ENCODE measurements around the gene TUBGCP6. TPM values are rescaled to one million over a fixed set of nuclear protein-coding genes. Genes with fewer than 3 reads are reported as not detected.
A peak's percentile ranks its signal among the peaks of the same experiment; 100 is the strongest.

TUBGCP6 gene
- polyA plus RNA-seq, 3 donors, result 3.7 to 72.8 (median 4.3) TPM

DNA sequence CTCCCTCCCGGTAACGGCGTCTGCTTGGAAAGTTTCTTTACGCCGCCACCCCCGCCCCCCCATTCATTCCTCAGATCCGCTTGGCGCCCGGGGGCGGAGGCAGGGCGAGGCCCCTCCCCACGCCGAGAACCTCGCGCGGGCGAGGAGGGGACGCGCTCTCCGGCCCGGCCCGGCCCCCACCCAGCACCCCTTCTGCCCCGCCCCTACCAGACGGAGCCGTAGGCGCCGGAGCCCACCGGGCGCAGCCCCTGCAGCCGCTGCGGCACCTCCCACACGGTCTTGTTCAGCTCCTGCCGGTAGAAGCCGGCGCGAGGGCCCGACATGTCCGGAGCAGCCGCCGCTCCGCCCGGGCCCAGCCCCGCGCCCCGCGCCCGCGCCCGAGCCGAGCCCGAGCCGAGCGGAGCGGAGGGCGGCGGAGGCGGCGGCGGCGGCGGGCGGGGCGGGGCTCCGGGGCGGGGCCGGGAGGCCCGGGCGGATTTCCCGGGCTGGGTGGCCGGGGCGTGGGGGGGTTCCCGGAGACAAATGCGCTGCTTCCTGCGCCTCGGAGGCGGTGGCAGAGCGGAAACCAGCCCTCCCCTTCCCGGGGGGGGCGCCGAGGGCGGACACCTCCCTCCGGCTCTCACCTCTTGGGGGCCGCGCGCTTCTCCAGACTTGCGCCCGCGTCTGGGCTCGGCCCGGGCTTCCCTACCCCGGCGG, 25.3 kb upstream of the TUBGCP6 start, which contains the start of gene MAPK11:
Gene MAPK11 (minus strand): TSS at position 411 of the 696 bp plus-strand sequence. CDS start 88 bp downstream, at position 323.
- Mint-ChIP-seq H3K9me3 (peaks cover 0 to 27% (median 7%) of the 10 kb centered on the region in 7 donors), H3K4me1 (peaks cover 23% of the 10 kb centered on the region), H3K4me3 (peak within 1 kb of the TSS; percentile 64 to 78), H3K36me3 (peaks cover 16 to 17% of the 10 kb centered on the region in 2 donors), H3K27ac (no peak within 1 kb of the TSS), H3K27me3 (ENCODE audit: low read depth in 3 of 3) (peaks cover 38 to 68% (median 57%) of the 10 kb centered on the region in 3 donors)
- TF ChIP-seq, protein P1, sequence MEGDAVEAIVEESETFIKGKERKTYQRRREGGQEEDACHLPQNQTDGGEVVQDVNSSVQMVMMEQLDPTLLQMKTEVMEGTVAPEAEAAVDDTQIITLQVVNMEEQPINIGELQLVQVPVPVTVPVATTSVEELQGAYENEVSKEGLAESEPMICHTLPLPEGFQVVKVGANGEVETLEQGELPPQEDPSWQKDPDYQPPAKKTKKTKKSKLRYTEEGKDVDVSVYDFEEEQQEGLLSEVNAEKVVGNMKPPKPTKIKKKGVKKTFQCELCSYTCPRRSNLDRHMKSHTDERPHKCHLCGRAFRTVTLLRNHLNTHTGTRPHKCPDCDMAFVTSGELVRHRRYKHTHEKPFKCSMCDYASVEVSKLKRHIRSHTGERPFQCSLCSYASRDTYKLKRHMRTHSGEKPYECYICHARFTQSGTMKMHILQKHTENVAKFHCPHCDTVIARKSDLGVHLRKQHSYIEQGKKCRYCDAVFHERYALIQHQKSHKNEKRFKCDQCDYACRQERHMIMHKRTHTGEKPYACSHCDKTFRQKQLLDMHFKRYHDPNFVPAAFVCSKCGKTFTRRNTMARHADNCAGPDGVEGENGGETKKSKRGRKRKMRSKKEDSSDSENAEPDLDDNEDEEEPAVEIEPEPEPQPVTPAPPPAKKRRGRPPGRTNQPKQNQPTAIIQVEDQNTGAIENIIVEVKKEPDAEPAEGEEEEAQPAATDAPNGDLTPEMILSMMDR (IDR thresholded peaks at IDR 0.05), result no peak
- Histone ChIP-seq H3K36me3 (replicated peaks in 1 of 2; ENCODE audit: control insufficient read depth in 1 of 2, insufficient read depth in 2 of 2, low read length in 2 of 2) (peaks cover 8% of the 10 kb centered on the region in 2 donors), H3K27me3 (ENCODE audit: control insufficient read depth in 2 of 2, insufficient read depth in 2 of 2, low read length in 2 of 2) (peaks cover 25 to 46% of the 10 kb centered on the region in 2 donors), H3K9ac (ENCODE audit: insufficient read depth, low read length, poor library complexity, severe bottlenecking) (no peak within 1 kb of the TSS), H3K4me1 (ENCODE audit: control insufficient read depth in 1 of 2, insufficient read depth in 2 of 2, low read length in 2 of 2) (peaks cover 25 to 38% of the 10 kb centered on the region in 2 donors), H3K4me3 (replicated peaks in 1 of 3; ENCODE audit: low read depth in 2 of 3, low read length in 3 of 3) (peak within 1 kb of the TSS; percentile 17 to 70 (median 21)), H2AFZ (ENCODE audit: insufficient read depth, low read depth, low read length, poor library complexity, severe bottlenecking) (no peak within 1 kb of the TSS), H3K4me2 (replicated peaks; ENCODE audit: extremely low read depth, low read length, poor library complexity, severe bottlenecking) (peak within 1 kb of the TSS; percentile 80), H3K27ac (ENCODE audit: low read depth in 1 of 2, low read length in 2 of 2) (no peak within 1 kb of the TSS), H3K9me3 (replicated peaks in 1 of 2; ENCODE audit: control insufficient read depth in 1 of 2, insufficient read depth in 1 of 2, low read length in 2 of 2) (peaks cover 7 to 10% of the 10 kb centered on the region in 2 donors), H4K20me1 (ENCODE audit: insufficient read depth, low read length) (peaks cover 60% of the 10 kb centered on the region), H3K79me2 (ENCODE audit: insufficient read depth, low read length) (no peaks in the 10 kb centered on the region)
- intact Hi-C loops (cut with micrococcal nuclease), result no loop called here
- WGBS (ENCODE audit: insufficient coverage), result under 1% methylated on average over 83 of the region's 92 CpGs
- peak in 1 of 3 donors; percentile 41 for DNase-seq

DNA sequence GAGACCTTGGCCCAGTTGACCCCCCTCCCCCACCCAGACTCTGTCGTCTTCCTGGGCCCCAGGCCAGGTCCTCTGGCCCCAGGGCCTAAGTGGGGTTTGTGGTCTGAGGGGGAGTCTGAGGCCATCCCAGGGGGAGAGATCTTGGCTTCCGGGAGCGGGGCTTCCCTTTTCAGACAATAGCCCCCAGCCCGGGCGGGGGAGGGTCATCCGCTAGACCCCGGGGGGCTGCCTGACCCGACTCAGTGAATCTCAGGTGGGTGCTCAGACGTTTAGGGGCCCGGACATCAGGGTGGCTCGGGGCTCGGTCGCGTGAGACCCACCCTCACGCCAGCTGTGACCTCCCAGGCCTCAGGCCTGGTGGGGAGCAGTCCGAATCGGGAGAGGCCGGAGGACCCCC, 24.7 kb upstream of the TUBGCP6 start:
- peaks cover 56% of the 10 kb centered on the region for H4K20me1 ChIP-seq (ENCODE audit: insufficient read depth, low read length)
- H3K27ac ChIP-seq (ENCODE audit: low read depth in 1 of 2, low read length in 2 of 2), result no peak overlapping the region
- peaks cover 4% of the 10 kb centered on the region in 2 donors for H3K36me3 ChIP-seq (replicated peaks in 1 of 2; ENCODE audit: control insufficient read depth in 1 of 2, insufficient read depth in 2 of 2, low read length in 2 of 2)
- peak overlapping the region in 1 of 3 experiments; percentile 70 for H3K4me3 ChIP-seq (replicated peaks in 1 of 3; ENCODE audit: low read depth in 2 of 3, low read length in 3 of 3)
- Mint-ChIP-seq H3K36me3 (peaks cover 12 to 13% of the 10 kb centered on the region in 2 donors), H3K4me1 (peaks cover 23% of the 10 kb centered on the region), H3K4me3 (peak overlapping the region; percentile 64 to 78), H3K27me3 (ENCODE audit: low read depth in 3 of 3) (peaks cover 41 to 74% (median 60%) of the 10 kb centered on the region in 3 donors), H3K27ac (no peak overlapping the region), H3K9me3 (peaks cover 0 to 27% (median 7%) of the 10 kb centered on the region in 7 donors)
- H3K9me3 ChIP-seq (replicated peaks in 1 of 2; ENCODE audit: control insufficient read depth in 1 of 2, insufficient read depth in 1 of 2, low read length in 2 of 2), result peaks cover 7 to 10% of the 10 kb centered on the region in 2 donors
- H3K9ac ChIP-seq (ENCODE audit: insufficient read depth, low read length, poor library complexity, severe bottlenecking), result no peak overlapping the region
- WGBS (ENCODE audit: insufficient coverage), result 4% methylated on average over 17 of the region's 18 CpGs
- H3K4me1 ChIP-seq (ENCODE audit: control insufficient read depth in 1 of 2, insufficient read depth in 2 of 2, low read length in 2 of 2), result peaks cover 25 to 38% of the 10 kb centered on the region in 2 donors
- H3K79me2 ChIP-seq (ENCODE audit: insufficient read depth, low read length), result no peaks in the 10 kb centered on the region
- H3K27me3 ChIP-seq (ENCODE audit: control insufficient read depth in 2 of 2, insufficient read depth in 2 of 2, low read length in 2 of 2), result peaks cover 25 to 46% of the 10 kb centered on the region in 2 donors
- H2AFZ ChIP-seq (ENCODE audit: insufficient read depth, low read depth, low read length, poor library complexity, severe bottlenecking), result no peak overlapping the region
- peak overlapping the region; percentile 80 for H3K4me2 ChIP-seq (replicated peaks; ENCODE audit: extremely low read depth, low read length, poor library complexity, severe bottlenecking)
- TF ChIP-seq, protein P1 (IDR thresholded peaks at IDR 0.05), result no peak
- no peak for DNase-seq
- intact Hi-C loops (cut with micrococcal nuclease), result no loop called here

All from CD14-positive monocyte (primary cell).